HepG2 (cell line): ENCODE results near the gene TOX2. TPM values are rescaled to one million over a fixed set of nuclear protein-coding genes. Genes with fewer than 3 reads are reported as not detected.

Source experiments
- CEBPG ChIP-seq: IDR thresholded peaks from 2 replicates; pipeline ENCODE4 v1.6.1; 2016
- CHD2 ChIP-seq: IDR thresholded peaks from 2 replicates; pipeline ENCODE4 v1.6.1; 2011; ENCODE audit warnings: low read depth, low read length, improper control_type of control experiment
- MIER3 ChIP-seq: IDR thresholded peaks from 2 replicates; pipeline ENCODE4 v1.6.1; 2016; ENCODE audit warnings: missing compliant biosample characterization, borderline replicate concordance
- NFYB ChIP-seq: sonication (generic); formaldehyde crosslinking; IDR thresholded peaks from 2 replicates; pipeline ENCODE4 v1.4.0; 2020; ENCODE audit warnings: missing genetic modification reagents
- STAG1 ChIP-seq: sonication (generic); formaldehyde crosslinking; IDR thresholded peaks from 2 replicates; pipeline ENCODE4 v1.4.0; 2020; ENCODE audit warnings: missing genetic modification reagents
- TRIM24 ChIP-seq: sonication (generic); formaldehyde crosslinking; IDR thresholded peaks from 2 replicates; pipeline ENCODE4 v1.8.0; 2022; ENCODE audit warnings: mild to moderate bottlenecking, missing genetic modification reagents
- ZNF672 ChIP-seq: sonication (generic); formaldehyde crosslinking; IDR thresholded peaks from 2 replicates; pipeline ENCODE4 v1.8.1; 2022; ENCODE audit warnings: missing genetic modification reagents
- ZSCAN9 ChIP-seq: IDR thresholded peaks from 2 replicates; pipeline ENCODE4 v1.6.1; 2016; ENCODE audit warnings: borderline replicate concordance
- polyA plus RNA-seq, 8 experiments: library from polyadenylated mRNA; depleted of rRNA in 3 of 8; stranded (reverse) in 7 of 8; unstranded in 1 of 8; fragments of >200 nt; fragmentation: Illumina TruSeq in 4 of 8; extraction: Trizol in 4 of 8; gene quantifications; 2 replicates each; pipeline versions ENCODE4 v1.2.1 to v1.2.3, GENCODE V29; 2011 to 2016; ENCODE audit warnings: low read depth in 4 of 8, missing spikeins in 1 of 8, mixed read lengths in 1 of 8; ENCODE audit not compliant: insufficient read depth in 1 of 8
- total RNA-seq, 5 experiments: library from RNA; depleted of rRNA; stranded (reverse); fragments of >200 nt; fragmentation: Illumina TruSeq; extraction: Trizol; gene quantifications; 2 replicates each; pipeline ENCODE4 v1.2.3, GENCODE V29; 2016; ENCODE audit warnings: low read depth in 1 of 5
- TF ChIP-seq, protein P1 (sequence below), 2 experiments: fragments of 450-650 bp in 1 of 2; sonication (generic) in 1 of 2; formaldehyde crosslinking in 1 of 2; IDR thresholded peaks; 2 replicates each; pipeline versions ENCODE4 v1.6.1 to v1.8.0; 2016 to 2022; ENCODE audit warnings: antibody characterized with exemption in 1 of 2, mild to moderate bottlenecking in 1 of 2, missing genetic modification reagents in 1 of 2
- TF ChIP-seq, protein P2 (sequence below): sonication (generic); formaldehyde crosslinking; conservative IDR thresholded peaks from 2 replicates; pipeline ENCODE4 v1.4.0; 2020; ENCODE audit warnings: missing genetic modification reagents
- TF ChIP-seq, protein P3 (sequence below): sonication (generic); formaldehyde crosslinking; IDR thresholded peaks from 2 replicates; pipeline ENCODE4 v1.5.1; 2020; ENCODE audit warnings: missing genetic modification reagents, mild to moderate bottlenecking, borderline replicate concordance
- TF ChIP-seq, protein P4 (sequence below): sonication (generic); formaldehyde crosslinking; IDR thresholded peaks from 2 replicates; pipeline ENCODE4 v1.4.0; 2020; ENCODE audit warnings: missing genetic modification reagents

Gene TOX2
- total and polyA plus RNA-seq, 2 of the 13 experiments (the other 11 are each of a cell fraction or from before 2014, with no cell fraction given), result not detected

DNA sequence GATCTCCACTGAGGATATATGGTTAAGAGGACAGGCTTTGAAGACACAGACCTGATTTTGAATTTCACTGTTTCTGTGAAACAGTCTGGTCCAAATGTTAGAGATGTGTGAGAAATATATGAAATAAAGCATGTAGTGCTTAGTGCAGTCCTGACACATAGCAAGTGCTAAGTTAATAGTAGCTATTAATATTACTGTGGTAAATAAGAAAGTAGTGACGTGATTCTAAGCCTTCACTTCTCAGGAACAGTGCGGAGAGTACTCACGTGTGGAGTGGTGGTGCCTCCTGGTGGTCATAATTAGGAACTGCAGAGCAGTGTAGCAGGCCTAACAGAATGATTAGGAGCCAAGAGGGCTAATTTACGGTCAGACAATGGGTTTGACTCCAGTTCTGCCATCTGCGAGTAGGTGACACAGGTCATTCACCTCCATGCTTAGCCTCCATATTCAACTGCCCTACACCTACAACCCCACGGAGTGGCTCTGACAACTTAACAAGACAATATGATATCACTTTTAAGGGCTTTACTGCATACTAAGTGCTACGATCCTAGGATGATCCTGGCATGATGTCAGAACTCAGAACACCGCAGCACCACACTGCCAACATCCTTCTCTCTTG, 166.1 kb downstream of the TOX2 start (continued):
- TF ChIP-seq, protein P1, sequence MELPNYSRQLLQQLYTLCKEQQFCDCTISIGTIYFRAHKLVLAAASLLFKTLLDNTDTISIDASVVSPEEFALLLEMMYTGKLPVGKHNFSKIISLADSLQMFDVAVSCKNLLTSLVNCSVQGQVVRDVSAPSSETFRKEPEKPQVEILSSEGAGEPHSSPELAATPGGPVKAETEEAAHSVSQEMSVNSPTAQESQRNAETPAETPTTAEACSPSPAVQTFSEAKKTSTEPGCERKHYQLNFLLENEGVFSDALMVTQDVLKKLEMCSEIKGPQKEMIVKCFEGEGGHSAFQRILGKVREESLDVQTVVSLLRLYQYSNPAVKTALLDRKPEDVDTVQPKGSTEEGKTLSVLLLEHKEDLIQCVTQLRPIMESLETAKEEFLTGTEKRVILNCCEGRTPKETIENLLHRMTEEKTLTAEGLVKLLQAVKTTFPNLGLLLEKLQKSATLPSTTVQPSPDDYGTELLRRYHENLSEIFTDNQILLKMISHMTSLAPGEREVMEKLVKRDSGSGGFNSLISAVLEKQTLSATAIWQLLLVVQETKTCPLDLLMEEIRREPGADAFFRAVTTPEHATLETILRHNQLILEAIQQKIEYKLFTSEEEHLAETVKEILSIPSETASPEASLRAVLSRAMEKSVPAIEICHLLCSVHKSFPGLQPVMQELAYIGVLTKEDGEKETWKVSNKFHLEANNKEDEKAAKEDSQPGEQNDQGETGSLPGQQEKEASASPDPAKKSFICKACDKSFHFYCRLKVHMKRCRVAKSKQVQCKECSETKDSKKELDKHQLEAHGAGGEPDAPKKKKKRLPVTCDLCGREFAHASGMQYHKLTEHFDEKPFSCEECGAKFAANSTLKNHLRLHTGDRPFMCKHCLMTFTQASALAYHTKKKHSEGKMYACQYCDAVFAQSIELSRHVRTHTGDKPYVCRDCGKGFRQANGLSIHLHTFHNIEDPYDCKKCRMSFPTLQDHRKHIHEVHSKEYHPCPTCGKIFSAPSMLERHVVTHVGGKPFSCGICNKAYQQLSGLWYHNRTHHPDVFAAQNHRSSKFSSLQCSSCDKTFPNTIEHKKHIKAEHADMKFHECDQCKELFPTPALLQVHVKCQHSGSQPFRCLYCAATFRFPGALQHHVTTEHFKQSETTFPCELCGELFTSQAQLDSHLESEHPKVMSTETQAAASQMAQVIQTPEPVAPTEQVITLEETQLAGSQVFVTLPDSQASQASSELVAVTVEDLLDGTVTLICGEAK (IDR thresholded peaks at IDR 0.05), result no peak
- TF ChIP-seq, protein P1 (CRISPR knock-in tag; IDR thresholded peaks at IDR 0.05), result no peak
- TF ChIP-seq CEBPG (CRISPR knock-in tag) (no peak), ZSCAN9 (0 out of 2 replicates have a peak, but pooled peaks have one; percentile 45), ZNF672 (no peak), TRIM24 (CRISPR knock-in tag) (no peak), NFYB (no peak), MIER3 (CRISPR knock-in tag) (0 out of 2 replicates have a peak, but pooled peaks have one; percentile 48), CHD2 (no peak), STAG1 (CRISPR knock-in tag) (peak; percentile 99)
- TF ChIP-seq, protein P2, sequence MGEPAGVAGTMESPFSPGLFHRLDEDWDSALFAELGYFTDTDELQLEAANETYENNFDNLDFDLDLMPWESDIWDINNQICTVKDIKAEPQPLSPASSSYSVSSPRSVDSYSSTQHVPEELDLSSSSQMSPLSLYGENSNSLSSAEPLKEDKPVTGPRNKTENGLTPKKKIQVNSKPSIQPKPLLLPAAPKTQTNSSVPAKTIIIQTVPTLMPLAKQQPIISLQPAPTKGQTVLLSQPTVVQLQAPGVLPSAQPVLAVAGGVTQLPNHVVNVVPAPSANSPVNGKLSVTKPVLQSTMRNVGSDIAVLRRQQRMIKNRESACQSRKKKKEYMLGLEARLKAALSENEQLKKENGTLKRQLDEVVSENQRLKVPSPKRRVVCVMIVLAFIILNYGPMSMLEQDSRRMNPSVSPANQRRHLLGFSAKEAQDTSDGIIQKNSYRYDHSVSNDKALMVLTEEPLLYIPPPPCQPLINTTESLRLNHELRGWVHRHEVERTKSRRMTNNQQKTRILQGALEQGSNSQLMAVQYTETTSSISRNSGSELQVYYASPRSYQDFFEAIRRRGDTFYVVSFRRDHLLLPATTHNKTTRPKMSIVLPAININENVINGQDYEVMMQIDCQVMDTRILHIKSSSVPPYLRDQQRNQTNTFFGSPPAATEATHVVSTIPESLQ, result 0 out of 2 replicates have a peak, but pooled peaks have one; percentile 65
- TF ChIP-seq, protein P3, sequence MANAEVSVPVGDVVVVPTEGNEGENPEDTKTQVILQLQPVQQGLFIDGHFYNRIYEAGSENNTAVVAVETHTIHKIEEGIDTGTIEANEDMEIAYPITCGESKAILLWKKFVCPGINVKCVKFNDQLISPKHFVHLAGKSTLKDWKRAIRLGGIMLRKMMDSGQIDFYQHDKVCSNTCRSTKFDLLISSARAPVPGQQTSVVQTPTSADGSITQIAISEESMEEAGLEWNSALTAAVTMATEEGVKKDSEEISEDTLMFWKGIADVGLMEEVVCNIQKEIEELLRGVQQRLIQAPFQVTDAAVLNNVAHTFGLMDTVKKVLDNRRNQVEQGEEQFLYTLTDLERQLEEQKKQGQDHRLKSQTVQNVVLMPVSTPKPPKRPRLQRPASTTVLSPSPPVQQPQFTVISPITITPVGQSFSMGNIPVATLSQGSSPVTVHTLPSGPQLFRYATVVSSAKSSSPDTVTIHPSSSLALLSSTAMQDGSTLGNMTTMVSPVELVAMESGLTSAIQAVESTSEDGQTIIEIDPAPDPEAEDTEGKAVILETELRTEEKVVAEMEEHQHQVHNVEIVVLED (CRISPR knock-in tag), result no peak
- TF ChIP-seq, protein P4, sequence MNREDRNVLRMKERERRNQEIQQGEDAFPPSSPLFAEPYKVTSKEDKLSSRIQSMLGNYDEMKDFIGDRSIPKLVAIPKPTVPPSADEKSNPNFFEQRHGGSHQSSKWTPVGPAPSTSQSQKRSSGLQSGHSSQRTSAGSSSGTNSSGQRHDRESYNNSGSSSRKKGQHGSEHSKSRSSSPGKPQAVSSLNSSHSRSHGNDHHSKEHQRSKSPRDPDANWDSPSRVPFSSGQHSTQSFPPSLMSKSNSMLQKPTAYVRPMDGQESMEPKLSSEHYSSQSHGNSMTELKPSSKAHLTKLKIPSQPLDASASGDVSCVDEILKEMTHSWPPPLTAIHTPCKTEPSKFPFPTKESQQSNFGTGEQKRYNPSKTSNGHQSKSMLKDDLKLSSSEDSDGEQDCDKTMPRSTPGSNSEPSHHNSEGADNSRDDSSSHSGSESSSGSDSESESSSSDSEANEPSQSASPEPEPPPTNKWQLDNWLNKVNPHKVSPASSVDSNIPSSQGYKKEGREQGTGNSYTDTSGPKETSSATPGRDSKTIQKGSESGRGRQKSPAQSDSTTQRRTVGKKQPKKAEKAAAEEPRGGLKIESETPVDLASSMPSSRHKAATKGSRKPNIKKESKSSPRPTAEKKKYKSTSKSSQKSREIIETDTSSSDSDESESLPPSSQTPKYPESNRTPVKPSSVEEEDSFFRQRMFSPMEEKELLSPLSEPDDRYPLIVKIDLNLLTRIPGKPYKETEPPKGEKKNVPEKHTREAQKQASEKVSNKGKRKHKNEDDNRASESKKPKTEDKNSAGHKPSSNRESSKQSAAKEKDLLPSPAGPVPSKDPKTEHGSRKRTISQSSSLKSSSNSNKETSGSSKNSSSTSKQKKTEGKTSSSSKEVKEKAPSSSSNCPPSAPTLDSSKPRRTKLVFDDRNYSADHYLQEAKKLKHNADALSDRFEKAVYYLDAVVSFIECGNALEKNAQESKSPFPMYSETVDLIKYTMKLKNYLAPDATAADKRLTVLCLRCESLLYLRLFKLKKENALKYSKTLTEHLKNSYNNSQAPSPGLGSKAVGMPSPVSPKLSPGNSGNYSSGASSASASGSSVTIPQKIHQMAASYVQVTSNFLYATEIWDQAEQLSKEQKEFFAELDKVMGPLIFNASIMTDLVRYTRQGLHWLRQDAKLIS (CRISPR knock-in tag), result no peak
